ENCODE results near the gene TPI1.
A peak's percentile ranks its signal among the peaks of the same experiment; 100 is the strongest.
"Not testable (repeated sequence)": the region's sequence is repeated elsewhere in the genome, so short reads cannot be mapped to it uniquely, and the experiment has no call there.

The TPI1 gene

GRCh38 chr12:6869049-6870021 lies 2.0 kb downstream of the TPI1 start:
- DNase-seq = peak; percentile 52

GRCh38 chr12:6870304-6870703 lies 3.0 kb downstream of the TPI1 start:
- DNase-seq = not testable (repeated sequence)

- peak; percentile 35 for DNase-seq
These were observed 4.0 kb downstream of the TPI1 start for GRCh38 chr12:6871052-6871957.

- peak; percentile 40 for DNase-seq
These were observed 5.0 kb downstream of the TPI1 start for GRCh38 chr12:6872073-6873048.

GRCh38 chr12:6873094-6874014 lies 6.0 kb downstream of the TPI1 start, which contains the start of gene SPSB2:
TSS of gene SPSB2 (minus strand) at chr12:6873303. CDS start at chr12:6872901, 402 bp downstream.
- peak; percentile 93 for DNase-seq

- not testable (repeated sequence) for DNase-seq
These were observed 6.7 kb downstream of the TPI1 start for GRCh38 chr12:6874015-6874368.

- DNase-seq = not testable (repeated sequence)
These were observed 12.5 kb downstream of the TPI1 start for GRCh38 chr12:6879824-6880223.

- no peak for DNase-seq
These were observed 15.9 kb downstream of the TPI1 start for GRCh38 chr12:6883252-6883651.

- no peak for DNase-seq
These were observed 16.4 kb downstream of the TPI1 start for GRCh38 chr12:6883683-6884082.

GRCh38 chr12:6884539-6884938 lies 17.2 kb downstream of the TPI1 start:
- DNase-seq = no peak

GRCh38 chr12:6886206-6886999 lies 19.1 kb downstream of the TPI1 start:
- not testable (repeated sequence) for DNase-seq

GRCh38 chr12:6887460-6887859 lies 20.1 kb downstream of the TPI1 start:
- DNase-seq = no peak

- no peak for DNase-seq
These were observed 21.0 kb downstream of the TPI1 start for GRCh38 chr12:6888360-6888759.

GRCh38 chr12:6888794-6889193 lies 21.5 kb downstream of the TPI1 start:
- DNase-seq = not testable (repeated sequence)

GRCh38 chr12:6889775-6890573 lies 22.6 kb downstream of the TPI1 start:
- not testable (repeated sequence) for DNase-seq

GRCh38 chr12:6890789-6891645 lies 23.7 kb downstream of the TPI1 start:
- DNase-seq = peak; percentile 95

- no peak for DNase-seq
These were observed 24.3 kb downstream of the TPI1 start for GRCh38 chr12:6891646-6892001.

GRCh38 chr12:6892683-6893082 lies 25.4 kb downstream of the TPI1 start:
- DNase-seq = not testable (repeated sequence)
